ENCODE measurements around the gene PDZK1.

DNA sequence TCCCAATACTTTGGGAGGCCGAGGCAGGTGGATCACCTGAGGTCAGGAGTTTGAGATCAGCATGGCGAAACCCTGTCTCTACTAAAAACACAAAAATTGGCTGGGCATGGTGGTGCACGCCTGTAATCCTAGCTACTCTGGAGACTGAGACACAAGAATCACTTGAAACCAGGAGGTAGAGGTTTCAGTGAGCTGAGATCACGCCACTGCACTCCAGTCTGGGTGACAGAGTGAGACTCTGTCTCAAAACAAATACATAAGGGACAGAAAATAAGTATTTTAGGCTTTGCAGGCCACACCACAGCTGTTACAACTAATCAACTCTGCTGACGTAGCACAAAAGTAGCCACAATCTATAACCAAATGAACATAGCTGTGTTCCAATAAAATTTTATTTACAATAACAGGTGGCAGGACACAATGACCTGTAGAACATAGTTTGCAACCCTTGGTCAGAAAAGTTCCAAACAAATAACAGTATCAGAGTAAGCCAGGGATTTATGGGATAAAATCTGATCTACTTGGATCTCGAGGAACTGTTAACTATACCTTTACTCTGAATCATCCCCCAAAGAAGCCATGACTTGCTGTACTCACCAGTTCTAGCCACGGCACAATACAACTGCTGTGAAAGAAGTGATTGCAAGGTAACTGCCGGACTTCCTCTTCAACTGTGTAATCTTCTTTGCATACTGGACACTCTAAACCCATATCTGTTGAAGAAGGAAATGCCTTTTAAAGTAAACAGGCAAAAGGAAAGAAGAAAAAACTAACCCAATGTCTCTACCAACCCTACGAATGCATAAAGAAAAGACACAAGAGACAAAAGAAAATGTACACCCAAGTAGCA, 40.5 kb upstream of the PDZK1 start:
- TF ChIP-seq, protein P1, sequence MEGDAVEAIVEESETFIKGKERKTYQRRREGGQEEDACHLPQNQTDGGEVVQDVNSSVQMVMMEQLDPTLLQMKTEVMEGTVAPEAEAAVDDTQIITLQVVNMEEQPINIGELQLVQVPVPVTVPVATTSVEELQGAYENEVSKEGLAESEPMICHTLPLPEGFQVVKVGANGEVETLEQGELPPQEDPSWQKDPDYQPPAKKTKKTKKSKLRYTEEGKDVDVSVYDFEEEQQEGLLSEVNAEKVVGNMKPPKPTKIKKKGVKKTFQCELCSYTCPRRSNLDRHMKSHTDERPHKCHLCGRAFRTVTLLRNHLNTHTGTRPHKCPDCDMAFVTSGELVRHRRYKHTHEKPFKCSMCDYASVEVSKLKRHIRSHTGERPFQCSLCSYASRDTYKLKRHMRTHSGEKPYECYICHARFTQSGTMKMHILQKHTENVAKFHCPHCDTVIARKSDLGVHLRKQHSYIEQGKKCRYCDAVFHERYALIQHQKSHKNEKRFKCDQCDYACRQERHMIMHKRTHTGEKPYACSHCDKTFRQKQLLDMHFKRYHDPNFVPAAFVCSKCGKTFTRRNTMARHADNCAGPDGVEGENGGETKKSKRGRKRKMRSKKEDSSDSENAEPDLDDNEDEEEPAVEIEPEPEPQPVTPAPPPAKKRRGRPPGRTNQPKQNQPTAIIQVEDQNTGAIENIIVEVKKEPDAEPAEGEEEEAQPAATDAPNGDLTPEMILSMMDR (IDR thresholded peaks at IDR 0.05) = no peak
- no peak for TF ChIP-seq POLR2A (IDR thresholded peaks at IDR 0.05)
- TF ChIP-seq POLR2AphosphoS5 (IDR thresholded peaks at IDR 0.05) = no peak

Data from breast epithelium (tissue), 3 donors.